ENCODE measurements around the gene PRL. TPM values are rescaled to one million over a fixed set of nuclear protein-coding genes. Genes with fewer than 3 reads are reported as not detected.

The PRL gene
- total RNA-seq, 1 experiment from 2014 or later: not detected

- H3T11ph ChIP-seq (ENCODE audit: low read length): no peak overlapping the region
- no peaks in the 10 kb centered on the region for H3K23me2 ChIP-seq (ENCODE audit: insufficient read length, low read depth, low read length, poor library complexity, severe bottlenecking)
- H3K4me2 ChIP-seq (ENCODE audit: insufficient read depth, insufficient read length, low read length): no peak overlapping the region
- H2BK5ac ChIP-seq (ENCODE audit: insufficient read length, low read length): no peak overlapping the region
- no peak overlapping the region for H4K91ac ChIP-seq (ENCODE audit: insufficient read length, low read depth, low read length)
- no peaks in the 10 kb centered on the region for H3K79me1 ChIP-seq (ENCODE audit: insufficient read depth, low read depth, low read length, poor library complexity, severe bottlenecking)
- no peak overlapping the region for H3K56ac ChIP-seq (ENCODE audit: insufficient read length, low read depth, low read length)
- no peak overlapping the region for H2AK5ac ChIP-seq (ENCODE audit: insufficient read length, low read length)
- Mint-ChIP-seq H3K9me3 (no peaks in the 10 kb centered on the region), H3K27me3 (ENCODE audit: low read depth) (no peaks in the 10 kb centered on the region), H3K27ac (no peak overlapping the region), H3K36me3 (ENCODE audit: insufficient read depth in 1 of 3, low read depth in 3 of 3) (no peaks in the 10 kb centered on the region; a peak in 1 of 7 replicates), H3K4me3 (no peak overlapping the region), H3K4me1 (peaks cover 10% of the 10 kb centered on the region in 2 experiments)
- no peak overlapping the region for H4K5ac ChIP-seq (ENCODE audit: insufficient read length, low read depth, low read length)
- DNase-seq: no peak
- no peak overlapping the region for H4K8ac ChIP-seq (replicated peaks; ENCODE audit: insufficient read length, low read depth, low read length)
- H2BK15ac ChIP-seq (ENCODE audit: low read depth, low read length): no peak overlapping the region
- H3K4me1 ChIP-seq (ENCODE audit: insufficient read depth, low read length): peaks cover 2% of the 10 kb centered on the region; the same call in 1 of the 2 replicates
- no peak overlapping the region for H3K27ac ChIP-seq (ENCODE audit: insufficient read length, low read depth, low read length)
- no peaks in the 10 kb centered on the region for H3K9me3 ChIP-seq (ENCODE audit: control insufficient read depth, low read depth, low read length)
- no peak overlapping the region for H3K9ac ChIP-seq (ENCODE audit: extremely low read depth, insufficient read length, low read length)
- H3K79me2 ChIP-seq (ENCODE audit: insufficient read depth, low read length): no peaks in the 10 kb centered on the region
- H2BK20ac ChIP-seq (ENCODE audit: low read depth, low read length, poor library complexity, severe bottlenecking): no peak overlapping the region
- H4K20me1 ChIP-seq (ENCODE audit: control insufficient read depth, insufficient read depth, insufficient read length): no peaks in the 10 kb centered on the region
- no peak for TF ChIP-seq CTCF (conservative IDR thresholded peaks at IDR 0.05)
- no peaks in the 10 kb centered on the region for H3K27me3 ChIP-seq (ENCODE audit: insufficient read depth, low read length)
- no peak overlapping the region for H2AFZ ChIP-seq (ENCODE audit: low read length)
- no peak overlapping the region for H3K23ac ChIP-seq (ENCODE audit: insufficient read length, low read depth, low read length)
- H3K4ac ChIP-seq (ENCODE audit: low read depth, low read length): no peak overlapping the region
- no peak overlapping the region for H2BK12ac ChIP-seq (ENCODE audit: insufficient read length, low read depth, low read length)
- H3K14ac ChIP-seq (ENCODE audit: insufficient read depth, low read length): no peak overlapping the region
- H3K18ac ChIP-seq (ENCODE audit: insufficient read length, low read depth, low read length): no peak overlapping the region
- no peak overlapping the region for H2BK120ac ChIP-seq (ENCODE audit: low read depth, low read length, poor library complexity, severe bottlenecking)
These were observed 37.0 kb upstream of the PRL start for GRCh38 chr6:22333802-22334201.

Measured in H9 (cell line).